Measurements from ENCODE around the gene ARL10.

ARL10 gene

DNA sequence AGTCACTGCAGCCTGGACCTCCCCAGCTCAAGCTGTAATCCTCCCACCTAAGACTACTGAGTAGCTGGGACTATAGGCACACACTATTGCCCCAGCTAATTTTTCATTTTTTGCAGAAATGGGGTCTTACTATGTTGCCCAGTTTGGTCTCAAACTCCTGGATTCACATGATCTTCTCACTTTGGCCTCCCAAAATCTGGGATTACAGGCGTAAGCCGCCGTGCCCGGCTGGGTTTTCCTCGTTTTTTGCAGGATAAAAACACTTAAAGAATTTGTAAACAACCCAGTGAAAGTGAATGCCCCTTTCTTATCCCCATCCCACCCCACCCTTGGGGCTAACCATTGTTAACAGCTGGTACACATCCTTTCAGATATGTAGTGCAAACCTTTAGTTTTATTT is 43.3 kb downstream of the ARL10 start:
- DNase-seq = no peak
- Histone ChIP-seq H3K4me3 (ENCODE audit: low read depth, low read length) (no peak overlapping the region), H3K36me3 (replicated peaks) (peaks cover 14% of the 10 kb centered on the region), H3K27ac (no peak overlapping the region), H3K27me3 (replicated peaks) (no peaks in the 10 kb centered on the region)
- TF ChIP-seq, protein P1, sequence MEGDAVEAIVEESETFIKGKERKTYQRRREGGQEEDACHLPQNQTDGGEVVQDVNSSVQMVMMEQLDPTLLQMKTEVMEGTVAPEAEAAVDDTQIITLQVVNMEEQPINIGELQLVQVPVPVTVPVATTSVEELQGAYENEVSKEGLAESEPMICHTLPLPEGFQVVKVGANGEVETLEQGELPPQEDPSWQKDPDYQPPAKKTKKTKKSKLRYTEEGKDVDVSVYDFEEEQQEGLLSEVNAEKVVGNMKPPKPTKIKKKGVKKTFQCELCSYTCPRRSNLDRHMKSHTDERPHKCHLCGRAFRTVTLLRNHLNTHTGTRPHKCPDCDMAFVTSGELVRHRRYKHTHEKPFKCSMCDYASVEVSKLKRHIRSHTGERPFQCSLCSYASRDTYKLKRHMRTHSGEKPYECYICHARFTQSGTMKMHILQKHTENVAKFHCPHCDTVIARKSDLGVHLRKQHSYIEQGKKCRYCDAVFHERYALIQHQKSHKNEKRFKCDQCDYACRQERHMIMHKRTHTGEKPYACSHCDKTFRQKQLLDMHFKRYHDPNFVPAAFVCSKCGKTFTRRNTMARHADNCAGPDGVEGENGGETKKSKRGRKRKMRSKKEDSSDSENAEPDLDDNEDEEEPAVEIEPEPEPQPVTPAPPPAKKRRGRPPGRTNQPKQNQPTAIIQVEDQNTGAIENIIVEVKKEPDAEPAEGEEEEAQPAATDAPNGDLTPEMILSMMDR (IDR thresholded peaks at IDR 0.05; ENCODE audit: low read depth, low read length, missing control alignments) = no peak
- in situ Hi-C loops (cut with HindIII; ENCODE audit: low pct_ligation_motif_present, low sequenced_read_pairs) = no loop called here

DNA sequence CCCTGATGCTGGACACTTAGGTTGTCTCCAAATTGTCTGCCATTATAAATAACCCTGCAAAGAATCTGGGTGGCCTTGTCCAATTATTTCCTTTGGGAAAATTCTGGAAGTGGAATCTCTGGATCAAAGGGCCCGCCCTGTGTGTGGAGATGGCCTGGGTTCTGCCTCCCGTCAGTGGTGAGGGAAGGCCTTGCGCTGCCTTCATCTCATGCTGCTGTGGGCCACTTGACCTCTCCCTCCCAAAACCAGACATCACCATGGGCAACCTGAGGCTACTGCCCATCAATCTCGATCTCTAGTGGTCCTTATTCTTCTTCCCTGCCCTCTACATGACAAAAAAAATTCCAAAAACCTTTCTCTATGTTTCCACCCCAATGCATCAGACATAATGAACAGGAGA is 44.5 kb downstream of the ARL10 start:
- Histone ChIP-seq H3K36me3 (replicated peaks) (peaks cover 14% of the 10 kb centered on the region), H3K27me3 (replicated peaks) (no peaks in the 10 kb centered on the region), H3K4me3 (ENCODE audit: low read depth, low read length) (no peak overlapping the region), H3K27ac (no peak overlapping the region)
- in situ Hi-C loops (cut with HindIII; ENCODE audit: low pct_ligation_motif_present, low sequenced_read_pairs) = no loop called here
- no peak for DNase-seq
- TF ChIP-seq, protein P1 (IDR thresholded peaks at IDR 0.05; ENCODE audit: low read depth, low read length, missing control alignments) = no peak

DNA sequence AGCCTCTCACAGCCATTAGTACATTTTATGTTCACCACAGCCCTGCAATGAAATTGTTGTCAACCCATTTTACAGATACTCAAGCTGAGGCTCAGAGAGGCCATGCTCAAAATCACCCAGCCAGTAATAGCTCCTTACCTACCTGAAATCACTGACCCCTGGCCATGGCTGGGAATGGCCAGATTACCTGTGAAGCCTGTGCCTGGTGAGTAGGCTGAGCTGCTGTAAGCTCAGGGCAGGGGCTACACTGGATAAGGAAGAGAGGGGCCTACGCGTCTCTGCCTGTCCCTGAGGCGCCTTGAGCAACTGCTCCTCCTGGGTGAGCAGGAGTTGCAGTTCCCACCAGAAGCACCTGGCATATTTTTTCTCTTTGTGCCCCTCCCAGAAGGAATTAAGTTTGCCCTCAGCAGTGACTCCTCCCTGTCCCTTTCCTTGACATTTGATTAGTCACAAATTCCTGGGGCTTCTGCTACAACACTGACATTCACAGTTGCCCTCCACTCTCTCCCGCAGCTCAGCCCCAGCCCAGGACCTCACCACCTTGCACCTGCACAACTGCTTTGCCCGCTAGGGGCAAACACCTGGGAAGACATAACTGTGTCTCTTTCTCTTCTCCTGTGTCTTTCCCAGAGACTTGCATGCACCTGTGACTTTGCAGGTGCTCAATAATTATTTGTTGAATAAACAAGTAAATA is 45.3 kb downstream of the ARL10 start:
- Histone ChIP-seq H3K36me3 (replicated peaks) (peaks cover 12% of the 10 kb centered on the region), H3K4me3 (ENCODE audit: low read depth, low read length) (no peak overlapping the region), H3K27ac (no peak overlapping the region), H3K27me3 (replicated peaks) (no peaks in the 10 kb centered on the region)
- in situ Hi-C loops (cut with HindIII; ENCODE audit: low pct_ligation_motif_present, low sequenced_read_pairs) = no loop called here
- no peak for DNase-seq
- TF ChIP-seq, protein P1 (IDR thresholded peaks at IDR 0.05; ENCODE audit: low read depth, low read length, missing control alignments) = no peak

DNA sequence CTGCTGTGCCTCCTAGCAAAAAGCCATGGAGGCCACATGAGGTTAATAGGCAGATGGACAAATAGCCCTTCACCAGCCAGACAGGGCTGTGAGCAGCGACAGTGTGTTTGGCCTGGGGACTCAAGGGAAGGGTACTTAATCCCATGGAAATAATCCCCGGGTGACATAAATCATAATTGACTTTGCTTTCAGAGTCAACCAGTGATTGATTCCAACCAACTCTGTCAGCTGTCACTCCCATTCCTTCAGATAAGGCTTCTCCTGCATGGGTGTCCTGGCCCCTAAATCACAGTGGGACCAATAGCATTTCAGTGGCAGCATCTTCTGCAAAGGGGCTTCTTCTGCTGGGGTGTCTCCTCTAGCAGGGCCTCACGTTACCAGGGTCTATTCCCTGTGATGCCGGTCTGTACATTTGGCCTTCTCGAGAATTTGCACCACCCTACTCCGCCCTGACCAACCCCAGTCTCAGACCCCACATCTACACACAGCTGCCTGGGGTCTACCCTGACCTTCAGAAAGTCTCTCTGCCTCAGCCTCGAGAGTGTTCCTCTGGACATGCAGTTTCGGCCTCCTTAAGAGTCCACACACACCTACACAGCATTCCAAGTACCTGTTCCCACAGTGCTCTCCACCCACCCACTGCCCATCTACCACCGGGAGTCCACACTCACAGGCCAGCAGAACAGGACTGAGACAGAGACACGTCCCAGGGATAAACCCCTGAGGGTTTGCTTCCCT is 47.4 kb downstream of the ARL10 start:
- Histone ChIP-seq H3K27me3 (replicated peaks) (no peaks in the 10 kb centered on the region), H3K4me3 (ENCODE audit: low read depth, low read length) (no peak overlapping the region), H3K36me3 (replicated peaks) (no peaks in the 10 kb centered on the region), H3K27ac (no peak overlapping the region)
- no peak for DNase-seq
- TF ChIP-seq, protein P1 (IDR thresholded peaks at IDR 0.05; ENCODE audit: low read depth, low read length, missing control alignments) = no peak
- in situ Hi-C loops (cut with HindIII; ENCODE audit: low pct_ligation_motif_present, low sequenced_read_pairs) = no loop called here

DNA sequence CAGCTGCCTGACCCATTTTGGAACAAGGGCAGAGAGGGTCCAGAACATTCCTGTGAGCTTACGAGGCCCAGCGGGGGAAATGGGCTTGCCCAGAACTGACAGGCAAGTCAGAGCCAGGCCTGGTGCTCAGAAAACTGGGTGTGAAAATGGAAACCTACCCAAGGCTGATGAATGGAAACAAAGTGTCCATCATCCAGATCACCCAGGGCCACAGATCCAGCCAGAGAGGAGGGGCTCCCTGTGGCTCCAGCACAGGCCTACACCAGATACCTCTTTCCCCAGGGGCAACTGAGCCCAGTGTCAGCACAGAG is 47.9 kb downstream of the ARL10 start:
- peak; percentile 32 for DNase-seq
- in situ Hi-C loops (cut with HindIII; ENCODE audit: low pct_ligation_motif_present, low sequenced_read_pairs) = no loop called here
- Histone ChIP-seq H3K27me3 (replicated peaks) (no peaks in the 10 kb centered on the region), H3K4me3 (ENCODE audit: low read depth, low read length) (no peak overlapping the region), H3K36me3 (replicated peaks) (no peaks in the 10 kb centered on the region), H3K27ac (no peak overlapping the region)
- TF ChIP-seq, protein P1 (IDR thresholded peaks at IDR 0.05; ENCODE audit: low read depth, low read length, missing control alignments) = no peak
